ENCODE measurements around the gene ZNF839.

DNA sequence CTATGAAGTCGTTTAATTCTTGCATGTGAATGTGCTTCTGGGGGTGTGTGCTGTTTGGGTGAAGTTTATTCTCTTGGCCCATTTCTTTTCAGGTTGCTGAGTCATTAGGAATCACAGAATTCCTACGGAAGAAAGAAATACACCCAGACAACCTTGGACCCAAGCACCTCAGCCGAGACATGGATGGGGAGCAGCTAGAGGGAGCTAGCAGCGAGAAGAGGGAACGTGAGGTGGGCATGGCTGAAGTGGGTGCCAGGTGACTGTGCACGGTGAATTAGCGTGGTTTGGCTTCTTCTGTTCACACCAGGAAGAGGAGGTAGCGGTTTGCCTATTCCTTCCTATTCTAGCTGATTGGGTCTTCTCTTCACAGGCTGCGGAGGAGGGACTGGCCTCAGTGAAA is 19.2 kb downstream of the ZNF839 start:
- TF ChIP-seq, protein P1, sequence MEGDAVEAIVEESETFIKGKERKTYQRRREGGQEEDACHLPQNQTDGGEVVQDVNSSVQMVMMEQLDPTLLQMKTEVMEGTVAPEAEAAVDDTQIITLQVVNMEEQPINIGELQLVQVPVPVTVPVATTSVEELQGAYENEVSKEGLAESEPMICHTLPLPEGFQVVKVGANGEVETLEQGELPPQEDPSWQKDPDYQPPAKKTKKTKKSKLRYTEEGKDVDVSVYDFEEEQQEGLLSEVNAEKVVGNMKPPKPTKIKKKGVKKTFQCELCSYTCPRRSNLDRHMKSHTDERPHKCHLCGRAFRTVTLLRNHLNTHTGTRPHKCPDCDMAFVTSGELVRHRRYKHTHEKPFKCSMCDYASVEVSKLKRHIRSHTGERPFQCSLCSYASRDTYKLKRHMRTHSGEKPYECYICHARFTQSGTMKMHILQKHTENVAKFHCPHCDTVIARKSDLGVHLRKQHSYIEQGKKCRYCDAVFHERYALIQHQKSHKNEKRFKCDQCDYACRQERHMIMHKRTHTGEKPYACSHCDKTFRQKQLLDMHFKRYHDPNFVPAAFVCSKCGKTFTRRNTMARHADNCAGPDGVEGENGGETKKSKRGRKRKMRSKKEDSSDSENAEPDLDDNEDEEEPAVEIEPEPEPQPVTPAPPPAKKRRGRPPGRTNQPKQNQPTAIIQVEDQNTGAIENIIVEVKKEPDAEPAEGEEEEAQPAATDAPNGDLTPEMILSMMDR (conservative IDR thresholded peaks at IDR 0.05; ENCODE audit: low read length), result no peak
- no peak for TF ChIP-seq EZH2phosphoT487 (IDR thresholded peaks at IDR 0.05; ENCODE audit: borderline replicate concordance)

Measured in Loucy (cell line).